MM.1S (cell line): Measurements from ENCODE around the gene GCNT2.
"Not testable (repeated sequence)": the region's sequence is repeated elsewhere in the genome, so short reads cannot be mapped to it uniquely, and the experiment has no call there.

ENCODE experiments used
- CTCF ChIP-seq: fragments of 300-600 bp; sonication (generic); IDR thresholded peaks from 2 replicates; pipeline ENCODE4 v1.5.1; 2016; ENCODE audit warnings: antibody characterized with exemption, low read length, mixed read lengths
- EZH2 ChIP-seq: fragments of 300-600 bp; sonication (generic); optimal IDR thresholded peaks from 2 replicates; pipeline ENCODE3; 2017; ENCODE audit warnings: low read depth, mild to moderate bottlenecking, antibody characterized with exemption, low read length, mixed read lengths

- TF ChIP-seq CTCF, EZH2: not testable (repeated sequence)
These were observed 34.1 kb upstream of the GCNT2 start for GRCh38 chr6:10486944-10487588.
